CD4-positive, alpha-beta T cell treated with Interleukin-6 for 4 hours (primary cell): Measurements from ENCODE around the gene NKD1.

Experiments
- DNase-seq: peaks from one replicate; pipeline ENCODE4 v3.0.0-alpha.2; 2020; ENCODE audit warnings: mixed read lengths

NKD1 gene

GRCh38 chr16:50657241-50657640 lies 109.0 kb downstream of the NKD1 start:
- DNase-seq: no peak

- DNase-seq: no peak
Measured at GRCh38 chr16:50659806-50660205, 111.6 kb downstream of the NKD1 start.

GRCh38 chr16:50662306-50662940 lies 114.2 kb downstream of the NKD1 start:
- DNase-seq: no peak

- no peak for DNase-seq
Measured at GRCh38 chr16:50664270-50664669, 116.1 kb downstream of the NKD1 start.

- DNase-seq: peak; percentile 88
Measured at GRCh38 chr16:50665128-50665878, 117.1 kb downstream of the NKD1 start.

GRCh38 chr16:50666658-50667496 lies 118.7 kb downstream of the NKD1 start:
- peak; percentile 68 for DNase-seq

- DNase-seq: no peak
Measured at GRCh38 chr16:50667497-50668367, 119.5 kb downstream of the NKD1 start.

- DNase-seq: no peak
Measured at GRCh38 chr16:50668368-50669008, 120.3 kb downstream of the NKD1 start.

- DNase-seq: no peak
Measured at GRCh38 chr16:50669741-50670140, 121.5 kb downstream of the NKD1 start.

GRCh38 chr16:50670476-50670875 lies 122.3 kb downstream of the NKD1 start:
- DNase-seq: no peak

- DNase-seq: peak; percentile 54
Measured at GRCh38 chr16:50671644-50672260, 123.6 kb downstream of the NKD1 start.

- DNase-seq: no peak
Measured at GRCh38 chr16:50673496-50674275, 125.5 kb downstream of the NKD1 start.

- DNase-seq: no peak
Measured at GRCh38 chr16:50674831-50675230, 126.6 kb downstream of the NKD1 start.

GRCh38 chr16:50675686-50676610 lies 127.8 kb downstream of the NKD1 start:
- no peak for DNase-seq

GRCh38 chr16:50676684-50677225 lies 128.6 kb downstream of the NKD1 start:
- no peak for DNase-seq

- no peak for DNase-seq
Measured at GRCh38 chr16:50677351-50677750, 129.2 kb downstream of the NKD1 start.

GRCh38 chr16:50678531-50678930 lies 130.3 kb downstream of the NKD1 start:
- DNase-seq: no peak

- no peak for DNase-seq
Measured at GRCh38 chr16:50679266-50679665, 131.1 kb downstream of the NKD1 start.
